Measurements from ENCODE around the gene AMOTL2. TPM values are rescaled to one million over a fixed set of nuclear protein-coding genes. Genes with fewer than 3 reads are reported as not detected.

Gene AMOTL2
- total and polyA plus RNA-seq, 2 experiments from 2014 or later = 63.9 to 81.6 TPM

DNA sequence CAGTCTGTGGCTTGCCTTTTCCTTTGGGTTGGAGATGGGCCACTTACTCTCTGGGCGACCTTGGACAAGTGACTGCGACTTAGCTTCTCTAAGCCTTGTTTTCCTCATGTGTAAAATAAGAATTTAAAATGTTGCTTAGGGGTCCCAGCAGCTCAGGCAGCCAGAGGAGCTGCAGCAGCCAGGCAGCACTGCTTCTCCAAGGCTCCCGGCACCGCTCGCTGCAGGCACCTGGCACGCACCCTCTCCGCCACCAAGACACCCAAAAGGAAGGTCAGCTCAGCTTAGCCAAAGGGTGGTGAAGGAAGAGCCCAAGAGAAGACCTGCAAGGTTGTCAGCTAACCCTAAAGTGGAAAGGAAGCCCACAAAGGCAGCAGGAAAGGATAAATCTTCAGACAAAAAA lies 10.7 kb upstream of the AMOTL2 start:
- Histone ChIP-seq H3K9me2 (replicated peaks; ENCODE audit: insufficient read depth) (no peaks in the 10 kb centered on the region), H3K27ac (no peak overlapping the region), H3K9me3 (ENCODE audit: low read depth) (no peaks in the 10 kb centered on the region), H3K4me1 (ENCODE audit: insufficient read depth) (no peaks in the 10 kb centered on the region), H3K36me3 (replicated peaks; ENCODE audit: insufficient read depth, low read depth) (no peaks in the 10 kb centered on the region), H3K4me2 (no peak overlapping the region), H4K20me1 (ENCODE audit: insufficient read depth, poor library complexity, severe bottlenecking) (no peaks in the 10 kb centered on the region), H3K27me3 (no peaks in the 10 kb centered on the region), H3K4me3 (no peak overlapping the region), H3K79me2 (no peaks in the 10 kb centered on the region), H2AFZ (no peak overlapping the region)
- WGBS (ENCODE audit: low lambda C conversion rate, missing lambda C conversion rate) = 87% methylated on average over 7 of the region's 7 CpGs
- TF ChIP-seq EZH2phosphoT487 (IDR thresholded peaks at IDR 0.05; ENCODE audit: low read depth, severe bottlenecking, unreplicated experiment) = no peak
- TF ChIP-seq, protein P1, sequence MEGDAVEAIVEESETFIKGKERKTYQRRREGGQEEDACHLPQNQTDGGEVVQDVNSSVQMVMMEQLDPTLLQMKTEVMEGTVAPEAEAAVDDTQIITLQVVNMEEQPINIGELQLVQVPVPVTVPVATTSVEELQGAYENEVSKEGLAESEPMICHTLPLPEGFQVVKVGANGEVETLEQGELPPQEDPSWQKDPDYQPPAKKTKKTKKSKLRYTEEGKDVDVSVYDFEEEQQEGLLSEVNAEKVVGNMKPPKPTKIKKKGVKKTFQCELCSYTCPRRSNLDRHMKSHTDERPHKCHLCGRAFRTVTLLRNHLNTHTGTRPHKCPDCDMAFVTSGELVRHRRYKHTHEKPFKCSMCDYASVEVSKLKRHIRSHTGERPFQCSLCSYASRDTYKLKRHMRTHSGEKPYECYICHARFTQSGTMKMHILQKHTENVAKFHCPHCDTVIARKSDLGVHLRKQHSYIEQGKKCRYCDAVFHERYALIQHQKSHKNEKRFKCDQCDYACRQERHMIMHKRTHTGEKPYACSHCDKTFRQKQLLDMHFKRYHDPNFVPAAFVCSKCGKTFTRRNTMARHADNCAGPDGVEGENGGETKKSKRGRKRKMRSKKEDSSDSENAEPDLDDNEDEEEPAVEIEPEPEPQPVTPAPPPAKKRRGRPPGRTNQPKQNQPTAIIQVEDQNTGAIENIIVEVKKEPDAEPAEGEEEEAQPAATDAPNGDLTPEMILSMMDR (IDR thresholded peaks at IDR 0.05; ENCODE audit: poor library complexity) = no peak
- TF ChIP-seq EZH2 (IDR thresholded peaks at IDR 0.05; ENCODE audit: borderline replicate concordance) = no peak
- no peak for DNase-seq (ENCODE audit: low spot score)

DNA sequence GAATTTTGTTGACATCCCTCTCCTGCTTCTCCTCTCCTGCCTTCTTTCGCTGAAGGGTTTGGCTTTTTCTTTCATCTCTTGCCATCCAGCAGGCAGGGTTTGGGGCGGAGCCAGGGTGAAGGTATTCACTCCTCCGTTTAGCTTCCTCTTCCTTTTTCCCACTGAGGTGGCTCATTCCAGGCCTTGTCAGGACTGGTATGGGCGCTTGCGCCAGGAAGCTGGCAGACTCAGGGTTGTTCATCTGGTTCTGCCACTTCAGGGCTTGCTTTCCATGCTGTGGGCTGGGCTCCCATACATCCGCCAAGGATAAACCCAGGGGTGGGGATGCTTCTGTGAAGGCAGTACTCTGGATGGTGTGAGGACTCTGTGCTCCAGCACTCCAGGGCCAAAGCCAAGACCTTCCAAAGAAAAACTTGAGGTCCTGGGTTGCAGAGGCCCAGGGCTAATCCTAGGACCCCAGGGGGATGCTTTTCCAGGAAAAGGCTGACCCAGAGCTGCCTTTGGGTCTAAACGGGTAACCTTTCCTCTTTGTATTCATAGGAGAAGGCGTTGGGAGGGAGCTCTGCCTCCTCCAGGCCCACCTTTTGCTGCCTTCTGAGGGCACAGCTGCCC lies 7.7 kb upstream of the AMOTL2 start:
- DNase-seq (ENCODE audit: low spot score) = no peak
- no peaks in the 10 kb centered on the region for H3K79me2 ChIP-seq
- no peak overlapping the region for H3K4me3 ChIP-seq
- H3K27ac ChIP-seq = no peak overlapping the region
- no peaks in the 10 kb centered on the region for H3K9me3 ChIP-seq (ENCODE audit: low read depth)
- WGBS (ENCODE audit: low lambda C conversion rate, missing lambda C conversion rate) = 69% methylated on average over 8 of the region's 8 CpGs
- no peak overlapping the region for H2AFZ ChIP-seq
- no peaks in the 10 kb centered on the region for H3K36me3 ChIP-seq (replicated peaks; ENCODE audit: insufficient read depth, low read depth)
- TF ChIP-seq EZH2phosphoT487 (IDR thresholded peaks at IDR 0.05; ENCODE audit: low read depth, severe bottlenecking, unreplicated experiment) = no peak
- no peak for TF ChIP-seq EZH2 (IDR thresholded peaks at IDR 0.05; ENCODE audit: borderline replicate concordance)
- TF ChIP-seq, protein P1 (IDR thresholded peaks at IDR 0.05; ENCODE audit: poor library complexity) = no peak
- H4K20me1 ChIP-seq (ENCODE audit: insufficient read depth, poor library complexity, severe bottlenecking) = no peaks in the 10 kb centered on the region
- no peak overlapping the region for H3K4me2 ChIP-seq
- no peaks in the 10 kb centered on the region for H3K9me2 ChIP-seq (replicated peaks; ENCODE audit: insufficient read depth)
- H3K27me3 ChIP-seq = no peaks in the 10 kb centered on the region
- no peaks in the 10 kb centered on the region for H3K4me1 ChIP-seq (ENCODE audit: insufficient read depth)

DNA sequence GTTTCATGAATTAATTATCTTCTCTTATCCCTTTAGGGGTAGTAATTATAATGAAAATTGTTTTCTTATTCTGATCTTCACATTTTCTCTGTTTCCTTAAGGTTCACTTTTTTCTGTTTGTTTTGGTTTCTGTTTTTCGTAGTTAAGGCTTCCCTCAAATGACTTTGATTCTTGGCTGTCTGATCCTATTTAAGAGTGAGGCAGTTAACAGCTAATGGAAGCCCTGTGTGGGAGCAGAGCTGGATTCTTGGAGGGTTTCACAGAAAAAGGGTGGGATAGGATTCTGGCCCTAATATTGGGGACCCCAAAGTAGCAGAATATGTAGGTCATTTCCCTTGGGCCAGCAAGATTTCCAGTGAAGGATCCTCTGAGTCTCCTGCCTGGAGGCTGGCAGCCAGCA lies 6.8 kb upstream of the AMOTL2 start:
- WGBS (ENCODE audit: low lambda C conversion rate, missing lambda C conversion rate) = 72% methylated on average over 1 of the region's 1 CpG
- H3K4me3 ChIP-seq = no peak overlapping the region
- no peak overlapping the region for H3K4me2 ChIP-seq
- TF ChIP-seq, protein P1 (IDR thresholded peaks at IDR 0.05; ENCODE audit: poor library complexity) = no peak
- TF ChIP-seq EZH2 (IDR thresholded peaks at IDR 0.05; ENCODE audit: borderline replicate concordance) = no peak
- no peak for TF ChIP-seq EZH2phosphoT487 (IDR thresholded peaks at IDR 0.05; ENCODE audit: low read depth, severe bottlenecking, unreplicated experiment)
- H3K4me1 ChIP-seq (ENCODE audit: insufficient read depth) = no peaks in the 10 kb centered on the region
- H3K36me3 ChIP-seq (replicated peaks; ENCODE audit: insufficient read depth, low read depth) = no peaks in the 10 kb centered on the region
- no peak for DNase-seq (ENCODE audit: low spot score)
- no peaks in the 10 kb centered on the region for H3K9me3 ChIP-seq (ENCODE audit: low read depth)
- no peak overlapping the region for H3K27ac ChIP-seq
- no peaks in the 10 kb centered on the region for H3K27me3 ChIP-seq
- no peak overlapping the region for H2AFZ ChIP-seq
- H4K20me1 ChIP-seq (ENCODE audit: insufficient read depth, poor library complexity, severe bottlenecking) = no peaks in the 10 kb centered on the region
- no peaks in the 10 kb centered on the region for H3K79me2 ChIP-seq
- H3K9me2 ChIP-seq (replicated peaks; ENCODE audit: insufficient read depth) = no peaks in the 10 kb centered on the region

Measured in hepatocyte (in vitro differentiated cells).